Fibroblast of mammary gland (primary cell): ENCODE measurements around the gene MLLT10.

Experiments used
- DNase-seq: peaks from one replicate; pipeline ENCODE4 v3.0.0-alpha.2; 2010; ENCODE audit warnings: low read depth
- H3K4me3 ChIP-seq: 2 replicates; pipeline ENCODE4 v1.5.1; 2011; ENCODE audit warnings: low read depth, mild to moderate bottlenecking, low read length, moderate library complexity; ENCODE audit not compliant: control insufficient read depth
- CTCF ChIP-seq: conservative IDR thresholded peaks from 2 replicates; pipeline ENCODE4 v1.5.1; 2011; ENCODE audit warnings: low read depth, low read length, inconsistent platforms; ENCODE audit not compliant: control insufficient read depth, insufficient read depth

Gene MLLT10

GRCh38 chr10:21661087-21661486 is 127.1 kb downstream of the MLLT10 start:
- DNase-seq: no peak
- H3K4me3 ChIP-seq: no peak overlapping the region
- TF ChIP-seq CTCF: no peak

GRCh38 chr10:21661935-21662334 is 127.9 kb downstream of the MLLT10 start:
- no peak overlapping the region for H3K4me3 ChIP-seq
- TF ChIP-seq CTCF: no peak
- DNase-seq: no peak

- H3K4me3 ChIP-seq: no peak overlapping the region
- DNase-seq: no peak
- TF ChIP-seq CTCF: no peak
These were observed 128.6 kb downstream of the MLLT10 start for GRCh38 chr10:21662635-21663034.

- no peak for TF ChIP-seq CTCF
- DNase-seq: no peak
- no peak overlapping the region for H3K4me3 ChIP-seq
These were observed 134.8 kb downstream of the MLLT10 start for GRCh38 chr10:21668831-21669230.

- no peak for TF ChIP-seq CTCF
- no peak overlapping the region for H3K4me3 ChIP-seq
- DNase-seq: no peak
These were observed 136.4 kb downstream of the MLLT10 start for GRCh38 chr10:21670391-21670790.

- DNase-seq: no peak
- H3K4me3 ChIP-seq: no peak overlapping the region
- TF ChIP-seq CTCF: no peak
These were observed 139.6 kb downstream of the MLLT10 start for GRCh38 chr10:21673668-21674067.

GRCh38 chr10:21675157-21675796 is 141.2 kb downstream of the MLLT10 start:
- no peak overlapping the region for H3K4me3 ChIP-seq
- peak; percentile 52 for DNase-seq
- peak; percentile 91 for TF ChIP-seq CTCF
